GM21390 (cell line): ENCODE results near the gene ALDH1L1.
"Not testable (repeated sequence)": the region's sequence is repeated elsewhere in the genome, so short reads cannot be mapped to it uniquely, and the experiment has no call there.

Experiments used
- ATAC-seq: cut with Tn5 transposase; IDR thresholded peaks from one replicate; pipeline ENCODE4 v1.9.1; 2021; ENCODE audit not compliant: unreplicated experiment

Gene ALDH1L1

GRCh38 chr3:126085841-126086240, 94.5 kb downstream of the ALDH1L1 start:
- ATAC-seq = no peak

GRCh38 chr3:126085276-126085675, 95.1 kb downstream of the ALDH1L1 start:
- no peak for ATAC-seq

GRCh38 chr3:126084768-126085180, 95.6 kb downstream of the ALDH1L1 start:
- no peak for ATAC-seq

- ATAC-seq = peak; percentile 92
Observed at GRCh38 chr3:126083913-126084767, 96.2 kb downstream of the ALDH1L1 start, which contains the start of gene SLC41A3. Gene SLC41A3, minus strand, starts transcription at chr3:126084124. Its CDS starts 15,905 bp downstream, at chr3:126068219.

- peak; percentile 45 for ATAC-seq
Observed at GRCh38 chr3:126083511-126083912, 96.9 kb downstream of the ALDH1L1 start.

- ATAC-seq = no peak
Observed at GRCh38 chr3:126083138-126083445, 97.3 kb downstream of the ALDH1L1 start.

GRCh38 chr3:126082362-126083137, 97.8 kb downstream of the ALDH1L1 start:
- no peak for ATAC-seq

- no peak for ATAC-seq
Observed at GRCh38 chr3:126081618-126082361, 98.6 kb downstream of the ALDH1L1 start.

GRCh38 chr3:126080970-126081369, 99.4 kb downstream of the ALDH1L1 start:
- ATAC-seq = no peak

- no peak for ATAC-seq
Observed at GRCh38 chr3:126078866-126079265, 101.5 kb downstream of the ALDH1L1 start.

GRCh38 chr3:126077754-126078153, 102.6 kb downstream of the ALDH1L1 start:
- ATAC-seq = no peak

- no peak for ATAC-seq
Observed at GRCh38 chr3:126076140-126076539, 104.2 kb downstream of the ALDH1L1 start.

- ATAC-seq = no peak
Observed at GRCh38 chr3:126070146-126070545, 110.2 kb downstream of the ALDH1L1 start.

GRCh38 chr3:126067959-126068358, 112.4 kb downstream of the ALDH1L1 start:
- ATAC-seq = no peak

- ATAC-seq = not testable (repeated sequence)
Observed at GRCh38 chr3:126066676-126067075, 113.7 kb downstream of the ALDH1L1 start.

GRCh38 chr3:126065876-126066275, 114.5 kb downstream of the ALDH1L1 start:
- ATAC-seq = no peak

GRCh38 chr3:126064627-126065258, 115.6 kb downstream of the ALDH1L1 start:
- no peak for ATAC-seq

GRCh38 chr3:126063358-126063965, 116.9 kb downstream of the ALDH1L1 start:
- no peak for ATAC-seq

GRCh38 chr3:126061301-126062032, 118.9 kb downstream of the ALDH1L1 start:
- no peak for ATAC-seq

- no peak for ATAC-seq
Observed at GRCh38 chr3:126060613-126061145, 119.7 kb downstream of the ALDH1L1 start.
